Activated naive CD4-positive, alpha-beta T cell treated with anti-CD3 and anti-CD28 coated beads for 36 hours (primary cell): ENCODE measurements around the gene SSB. TPM values are rescaled to one million over a fixed set of nuclear protein-coding genes. Genes with fewer than 3 reads are reported as not detected.
"Not testable (repeated sequence)": the region's sequence is repeated elsewhere in the genome, so short reads cannot be mapped to it uniquely, and the experiment has no call there.

Experiments
- CTCF ChIA-PET: fragments of 350-600 bp; sonication (Branson Sonifier 250); formaldehyde crosslinking; loops from one replicate; lab custom pipeline; 2021; ENCODE audit warnings: antibody characterized with exemption; lab: Charles Lee
- DNase-seq: peaks from one replicate; pipeline ENCODE4 v3.0.0-alpha.2; 2020
- H3K27ac Mint-ChIP-seq: one replicate; pipeline ENCODE4 v1.8.0; 2021; ENCODE audit warnings: mild to moderate bottlenecking, mixed read lengths
- H3K27me3 Mint-ChIP-seq: one replicate; pipeline ENCODE4 v1.8.0; 2021; ENCODE audit warnings: low read depth, mixed read lengths
- H3K36me3 Mint-ChIP-seq: one replicate; pipeline ENCODE4 v1.8.0; 2021; ENCODE audit warnings: low read depth, mixed read lengths
- H3K4me1 Mint-ChIP-seq: one replicate; pipeline ENCODE4 v1.8.0; 2021; ENCODE audit warnings: low read depth, mixed read lengths
- H3K4me3 Mint-ChIP-seq: one replicate; pipeline ENCODE4 v1.8.0; 2021; ENCODE audit warnings: mild to moderate bottlenecking, moderate library complexity, mixed read lengths
- H3K9me3 Mint-ChIP-seq: one replicate; pipeline ENCODE4 v1.8.0; 2021; ENCODE audit warnings: mixed read lengths
- intact Hi-C: fragments of 100-400 bp; cut with micrococcal nuclease; formaldehyde crosslinking; loops from one replicate; pipeline ENCODE4 v1.15.1; 2023
- total RNA-seq, 2 experiments: library from RNA; stranded (reverse); gene quantifications; one replicate each; pipeline ENCODE4 v1.2.3, GENCODE V29; 2021

SSB gene
- total RNA-seq, 2 experiments from 2014 or later: 122 to 129 TPM

DNA sequence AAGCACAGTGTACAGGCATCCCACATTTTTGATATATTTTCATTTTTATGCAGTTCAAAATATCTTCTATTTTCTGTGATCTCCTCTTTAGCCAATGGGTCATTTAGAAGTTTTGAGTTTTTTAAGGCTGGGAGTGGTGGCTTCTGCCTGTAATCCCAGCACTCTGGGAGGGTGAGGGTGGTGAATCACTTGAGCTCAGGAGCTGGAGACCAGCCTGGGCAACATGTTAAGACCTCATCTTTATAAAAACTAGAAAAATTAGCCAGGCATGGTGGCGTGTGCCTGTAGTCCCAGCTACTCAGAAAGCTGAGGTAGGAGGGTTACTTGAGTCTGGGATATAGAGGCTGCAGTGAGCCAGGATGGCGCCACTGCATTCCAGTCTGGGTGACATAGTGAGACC, 46.3 kb downstream of the SSB start:
- intact Hi-C loops: no loop called here
- H3K36me3 Mint-ChIP-seq: peaks cover 11% of the 10 kb centered on the region
- H3K27ac Mint-ChIP-seq: no peak overlapping the region
- DNase-seq: no peak
- H3K4me1 Mint-ChIP-seq: peaks cover 27% of the 10 kb centered on the region
- H3K27me3 Mint-ChIP-seq: no peaks in the 10 kb centered on the region
- H3K9me3 Mint-ChIP-seq: no peaks in the 10 kb centered on the region
- H3K4me3 Mint-ChIP-seq: no peak overlapping the region
- CTCF ChIA-PET: interaction anchor here (0.7 kb wide), 1 partner anchor 51 kb away, joined by 3 read pairs; no protein-coding TSS in a partner anchor

DNA sequence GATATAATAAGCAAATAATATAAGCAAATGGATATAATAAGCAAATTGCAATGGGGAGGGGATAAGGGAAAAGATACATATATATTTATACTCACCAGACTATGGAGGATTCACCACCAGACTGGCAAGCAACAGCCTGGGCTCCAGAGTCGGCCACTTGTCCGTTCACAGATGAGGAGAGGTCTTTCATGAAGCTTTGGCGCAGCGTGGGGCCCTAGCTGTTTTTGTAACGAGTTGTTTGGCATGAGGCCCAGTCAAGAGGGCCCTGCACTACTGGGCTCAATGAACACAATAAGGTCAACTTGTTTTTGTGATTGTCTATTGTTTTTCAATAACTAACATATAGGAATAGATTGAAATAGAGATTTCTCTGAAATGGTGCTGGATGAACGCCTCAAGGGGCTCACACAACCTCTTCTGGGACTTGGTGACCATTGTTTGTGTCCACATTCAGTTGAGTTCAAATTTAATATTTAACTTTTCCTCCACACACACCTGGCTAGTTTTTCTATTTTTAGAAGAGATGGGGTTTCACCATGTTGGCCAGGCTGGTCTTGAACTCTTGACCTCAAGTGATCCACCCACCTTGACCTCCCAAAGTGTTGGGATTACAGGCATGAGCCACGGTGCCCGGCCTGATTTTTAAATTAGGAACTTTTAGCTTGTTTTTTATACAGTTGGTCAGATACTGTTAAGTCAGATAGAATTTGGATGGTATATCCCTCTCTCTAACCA, 50.5 kb downstream of the SSB start:
- Mint-ChIP-seq H3K4me1 (peaks cover 34% of the 10 kb centered on the region), H3K36me3 (peaks cover 14% of the 10 kb centered on the region)
- DNase-seq, H3K4me3 Mint-ChIP-seq, H3K27ac Mint-ChIP-seq, H3K9me3 Mint-ChIP-seq, H3K27me3 Mint-ChIP-seq, intact Hi-C loops: not testable (repeated sequence)
- CTCF ChIA-PET: interaction anchor here (1.8 kb wide), 1 partner anchor 25 kb away, joined by 4 read pairs; the partner anchor contains the start of gene METTL5

DNA sequence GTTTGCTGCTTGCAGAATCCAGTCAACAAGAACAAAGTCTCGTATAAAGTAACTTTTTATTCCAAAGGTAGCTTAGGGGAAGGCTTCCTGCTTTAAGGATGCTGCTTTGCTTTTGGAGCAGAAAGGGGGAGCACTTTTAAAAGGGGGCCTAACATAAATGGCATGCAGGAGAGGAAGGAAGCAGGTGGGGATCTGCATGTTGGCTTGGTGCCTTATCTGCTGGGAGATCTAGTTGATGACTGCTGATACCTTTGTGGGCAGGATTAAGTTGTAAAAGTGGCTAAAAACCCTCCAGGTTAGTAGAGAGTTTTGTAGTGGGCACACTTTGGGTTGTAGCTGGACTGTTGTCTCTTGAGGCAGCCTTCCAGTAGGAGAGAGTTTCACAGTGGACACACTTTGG, 51.0 kb downstream of the SSB start:
- H3K27me3 Mint-ChIP-seq: no peaks in the 10 kb centered on the region
- H3K36me3 Mint-ChIP-seq: peaks cover 14% of the 10 kb centered on the region
- H3K9me3 Mint-ChIP-seq: no peaks in the 10 kb centered on the region
- CTCF ChIA-PET: interaction anchor here (1.8 kb wide), 1 partner anchor 26 kb away, joined by 4 read pairs; the partner anchor contains the start of gene METTL5
- DNase-seq: no peak
- H3K4me1 Mint-ChIP-seq: peaks cover 32% of the 10 kb centered on the region
- intact Hi-C loops: no loop called here
- no peak overlapping the region for H3K4me3 Mint-ChIP-seq
- H3K27ac Mint-ChIP-seq: no peak overlapping the region

DNA sequence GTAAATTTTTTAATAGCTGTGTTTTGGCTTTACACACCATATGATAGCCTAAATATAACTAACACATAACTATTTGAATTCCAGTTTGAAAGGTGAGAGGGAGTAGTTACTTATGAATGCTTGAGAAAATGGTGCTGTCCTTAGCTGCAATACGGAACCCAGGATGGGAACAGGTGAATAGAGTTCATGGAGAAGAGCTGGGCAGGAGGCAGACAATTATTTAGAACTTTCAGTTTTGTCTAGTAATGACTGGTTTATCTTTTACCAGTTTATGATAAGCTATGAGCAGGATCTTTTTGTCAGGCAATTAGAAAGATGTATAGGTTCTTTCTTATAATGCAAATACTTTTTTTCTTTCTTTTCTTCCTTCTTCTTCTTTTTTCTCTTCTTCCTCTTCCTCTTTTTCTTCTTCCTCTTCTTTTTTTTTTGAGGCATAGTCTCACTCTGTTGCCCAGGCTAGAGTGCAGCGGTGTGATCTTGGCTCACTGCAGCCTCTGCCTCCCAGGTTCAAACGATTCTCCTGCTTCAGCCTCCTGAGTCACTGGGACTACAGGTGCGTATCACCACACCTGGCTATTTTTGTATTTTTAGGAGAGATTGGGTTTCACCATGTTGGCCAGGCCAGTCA, 54.5 kb downstream of the SSB start:
- intact Hi-C loops: no loop called here
- Mint-ChIP-seq H3K9me3 (no peaks in the 10 kb centered on the region), H3K27me3 (no peaks in the 10 kb centered on the region), H3K36me3 (peaks cover 17% of the 10 kb centered on the region), H3K4me1 (peaks cover 25% of the 10 kb centered on the region), H3K4me3 (no peak overlapping the region), H3K27ac (no peak overlapping the region)
- no peak for DNase-seq
- CTCF ChIA-PET: no interaction called here

DNA sequence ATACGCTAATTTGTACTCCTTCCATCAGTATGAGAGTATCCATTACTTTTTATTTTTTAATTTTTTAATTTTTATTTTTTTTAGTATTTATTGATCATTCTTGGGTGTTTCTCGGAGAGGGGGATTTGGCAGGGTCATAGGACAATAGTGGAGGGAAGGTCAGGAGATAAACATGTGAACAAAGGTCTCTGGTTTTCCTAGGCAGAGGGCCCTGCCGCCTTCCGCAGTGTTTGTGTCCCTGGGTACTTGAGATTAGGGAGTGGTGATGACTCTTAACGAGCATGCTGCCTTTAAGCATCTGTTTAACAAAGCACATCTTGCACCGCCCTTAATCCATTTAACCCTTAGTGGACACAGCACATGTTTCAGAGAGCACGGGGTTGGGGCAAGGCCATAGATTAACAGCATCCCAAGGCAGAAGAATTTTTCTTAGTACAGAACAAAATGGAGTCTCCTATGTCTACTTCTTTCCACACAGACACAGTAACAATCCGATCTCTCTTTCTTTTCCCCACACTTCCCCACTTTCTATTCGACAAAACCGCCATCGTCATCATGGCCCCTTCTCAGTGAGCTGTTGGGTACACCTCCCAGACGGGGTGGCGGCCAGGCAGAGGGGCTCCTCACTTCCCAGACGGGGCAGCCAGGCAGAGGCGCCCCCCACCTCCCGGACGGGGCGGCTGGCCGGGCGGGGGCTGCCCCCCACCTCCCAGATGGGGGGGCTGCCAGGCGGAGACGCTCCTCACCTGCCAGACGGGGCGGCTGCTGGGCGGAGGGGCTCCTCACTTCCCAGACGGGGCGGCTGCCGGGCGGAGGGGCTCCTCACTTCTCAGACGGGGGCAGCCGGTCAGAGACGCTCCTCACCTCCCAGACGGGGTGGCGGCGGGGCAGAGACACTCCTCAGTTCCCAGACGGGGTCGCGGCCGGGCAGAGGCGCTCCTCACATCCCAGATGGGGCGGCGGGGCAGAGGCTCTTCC, 56.9 kb downstream of the SSB start:
- CTCF ChIA-PET, intact Hi-C loops, DNase-seq, H3K9me3 Mint-ChIP-seq, H3K4me3 Mint-ChIP-seq, H3K27ac Mint-ChIP-seq, H3K27me3 Mint-ChIP-seq: not testable (repeated sequence)
- H3K36me3 Mint-ChIP-seq: peaks cover 16% of the 10 kb centered on the region
- peaks cover 18% of the 10 kb centered on the region for H3K4me1 Mint-ChIP-seq

DNA sequence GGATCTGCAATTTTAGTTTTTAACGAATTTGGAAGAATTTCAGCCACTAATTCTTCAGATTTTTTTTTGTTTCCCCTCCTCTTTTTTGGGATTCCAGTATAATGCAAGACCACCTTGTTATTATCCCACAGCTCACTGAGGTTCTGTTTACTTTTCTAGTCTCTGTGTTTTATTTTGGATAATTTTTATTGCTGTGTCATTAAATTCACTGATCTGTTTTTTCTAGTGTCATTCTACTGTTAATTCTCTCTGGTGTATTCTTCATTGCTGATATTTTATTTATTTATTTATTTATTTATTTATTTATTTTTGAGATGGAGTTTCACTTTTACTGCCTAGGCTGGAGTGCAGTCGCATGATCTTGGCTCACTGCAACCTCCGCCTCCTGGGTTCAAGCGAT, 60.8 kb downstream of the SSB start:
- DNase-seq: no peak
- CTCF ChIA-PET: no interaction called here
- Mint-ChIP-seq H3K9me3 (no peaks in the 10 kb centered on the region), H3K27me3 (no peaks in the 10 kb centered on the region), H3K36me3 (peaks cover 11% of the 10 kb centered on the region), H3K4me3 (no peak overlapping the region), H3K4me1 (peaks cover 20% of the 10 kb centered on the region), H3K27ac (no peak overlapping the region)
- intact Hi-C loops: no loop called here

DNA sequence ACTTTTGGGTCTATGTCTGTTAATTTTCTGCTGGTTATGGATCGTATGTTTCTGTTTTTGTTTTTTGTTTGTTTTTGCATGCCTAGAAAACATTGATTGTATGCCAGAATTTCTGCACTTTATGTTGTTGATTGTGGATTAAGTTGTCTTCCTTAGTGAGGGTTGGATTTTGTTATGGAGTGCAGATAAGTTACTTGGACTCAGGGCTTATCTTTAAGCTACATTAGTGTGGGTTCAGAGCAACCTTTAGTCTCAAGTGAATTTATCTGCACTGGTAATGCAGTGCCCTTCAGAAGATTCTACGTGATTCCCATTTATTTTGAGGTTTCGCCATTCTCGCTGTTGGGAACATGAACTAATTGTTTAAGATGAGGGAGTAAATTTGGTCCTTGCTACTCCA, 61.5 kb downstream of the SSB start:
- Mint-ChIP-seq H3K27ac (no peak overlapping the region), H3K36me3 (peaks cover 8% of the 10 kb centered on the region), H3K4me3 (no peak overlapping the region), H3K9me3 (no peaks in the 10 kb centered on the region), H3K4me1 (peaks cover 20% of the 10 kb centered on the region), H3K27me3 (no peaks in the 10 kb centered on the region)
- DNase-seq: no peak
- intact Hi-C loops: no loop called here
- CTCF ChIA-PET: no interaction called here

Other genes with a start within 250 kb of the SSB start
- gene FASTKD1, start 225.0 kb upstream of the SSB start, total RNA-seq: 10 to 100 TPM; 41.3 to 42.7 TPM
- gene PPIG, start 214.5 kb upstream of the SSB start, total RNA-seq: 10 to 100 TPM; 53.4 to 56.6 TPM
- gene CFAP210, start 104.5 kb upstream of the SSB start, total RNA-seq: not detected
- gene PHOSPHO2, start 104.4 kb upstream of the SSB start, total RNA-seq: 1 to 10 TPM; 1.2 TPM
- 1 to 10 TPM; 2.7 to 3.0 TPM for gene KLHL23, start 65.0 kb upstream of the SSB start, total RNA-seq
- 100 to 1,000 TPM; 111 to 116 TPM for gene METTL5, start 26.0 kb downstream of the SSB start, total RNA-seq
- gene UBR3, start 28.6 kb downstream of the SSB start, total RNA-seq: 10 to 100 TPM; 13.6 to 15.3 TPM